Hepatocyte (in vitro differentiated cells): ENCODE data around the gene SNAPIN. TPM values are rescaled to one million over a fixed set of nuclear protein-coding genes. Genes with fewer than 3 reads are reported as not detected.
A peak's percentile ranks its signal among the peaks of the same experiment; 100 is the strongest.

ENCODE experiments used
- DNase-seq: peaks from one replicate; pipeline ENCODE4 v3.0.0-alpha.2; 2016; ENCODE audit warnings: low spot score
- H2AFZ ChIP-seq: fragments of 200-600 bp; sonication (generic); 2 replicates; pipeline ENCODE4 v1.6.0; 2016; ENCODE audit warnings: antibody characterized with exemption, mild to moderate bottlenecking
- H3K27ac ChIP-seq: fragments of 200-600 bp; sonication (generic); 2 replicates; pipeline ENCODE4 v1.5.1; 2016; ENCODE audit warnings: mild to moderate bottlenecking
- H3K27me3 ChIP-seq: fragments of 200-600 bp; sonication (generic); 2 replicates; pipeline ENCODE4 v1.6.1; 2016
- H3K36me3 ChIP-seq: fragments of 200-600 bp; sonication (generic); replicated peaks from 2 replicates; pipeline ENCODE4 v1.5.1; 2016; ENCODE audit warnings: low read depth; ENCODE audit not compliant: insufficient read depth
- H3K4me1 ChIP-seq: fragments of 200-600 bp; sonication (generic); 2 replicates; pipeline ENCODE4 v1.5.1; 2016; ENCODE audit warnings: mild to moderate bottlenecking, moderate library complexity; ENCODE audit not compliant: insufficient read depth
- H3K4me2 ChIP-seq: fragments of 200-600 bp; sonication (generic); 2 replicates; pipeline ENCODE4 v1.6.0; 2016
- H3K4me3 ChIP-seq: fragments of 200-600 bp; sonication (generic); 2 replicates; pipeline ENCODE4 v1.5.1; 2016; ENCODE audit warnings: mild to moderate bottlenecking
- H3K79me2 ChIP-seq: fragments of 200-600 bp; sonication (generic); 2 replicates; pipeline ENCODE4 v1.6.0; 2017; ENCODE audit warnings: mild to moderate bottlenecking
- H3K9me2 ChIP-seq: fragments of 200-600 bp; sonication (generic); replicated peaks from 2 replicates; pipeline ENCODE4 v1.6.0; 2017; ENCODE audit warnings: mild to moderate bottlenecking; ENCODE audit not compliant: insufficient read depth
- H3K9me3 ChIP-seq: fragments of 200-600 bp; sonication (generic); 2 replicates; pipeline ENCODE4 v1.5.1; 2016; ENCODE audit warnings: low read depth, mild to moderate bottlenecking
- H4K20me1 ChIP-seq: fragments of 200-600 bp; sonication (generic); 2 replicates; pipeline ENCODE4 v1.6.0; 2016; ENCODE audit warnings: mild to moderate bottlenecking; ENCODE audit not compliant: insufficient read depth, poor library complexity, severe bottlenecking
- EZH2 ChIP-seq: fragments of 200-600 bp; sonication (generic); IDR thresholded peaks from 2 replicates; pipeline ENCODE4 v1.6.1; 2016; ENCODE audit warnings: antibody characterized with exemption, mild to moderate bottlenecking, borderline replicate concordance
- EZH2phosphoT487 ChIP-seq: fragments of 200-600 bp; sonication (generic); IDR thresholded peaks from one replicate; pipeline ENCODE4 v1.6.1; 2018; ENCODE audit warnings: antibody characterized with exemption, mild to moderate bottlenecking, low read depth, moderate library complexity; ENCODE audit not compliant: unreplicated experiment, severe bottlenecking
- WGBS: methylation state at CpG from one replicate; pipeline ENCODE4 v1.1.6; 2016; ENCODE audit warnings: low lambda C conversion rate; ENCODE audit errors: missing lambda C conversion rate; 5-methylcytosine and 5-hydroxymethylcytosine counted together
- polyA plus RNA-seq: library from polyadenylated mRNA; unstranded; fragments of >200 nt; fragmentation: Nextera tagmentation; extraction: Ambion mirVana; gene quantifications from 2 replicates; pipeline ENCODE4 v1.2.1, GENCODE V29; 2016
- total RNA-seq: library from RNA; depleted of rRNA; stranded (reverse); fragments of >200 nt; gene quantifications from 2 replicates; pipeline ENCODE4 v1.2.3, GENCODE V29; 2014
- TF ChIP-seq, protein P1 (sequence below): fragments of 200-600 bp; sonication (generic); IDR thresholded peaks from 2 replicates; pipeline ENCODE4 v1.5.1; 2016; ENCODE audit warnings: antibody characterized with exemption, mild to moderate bottlenecking; ENCODE audit not compliant: poor library complexity

The SNAPIN gene
- total and polyA plus RNA-seq, 2 experiments from 2014 or later = 41.4 to 63.2 TPM

DNA sequence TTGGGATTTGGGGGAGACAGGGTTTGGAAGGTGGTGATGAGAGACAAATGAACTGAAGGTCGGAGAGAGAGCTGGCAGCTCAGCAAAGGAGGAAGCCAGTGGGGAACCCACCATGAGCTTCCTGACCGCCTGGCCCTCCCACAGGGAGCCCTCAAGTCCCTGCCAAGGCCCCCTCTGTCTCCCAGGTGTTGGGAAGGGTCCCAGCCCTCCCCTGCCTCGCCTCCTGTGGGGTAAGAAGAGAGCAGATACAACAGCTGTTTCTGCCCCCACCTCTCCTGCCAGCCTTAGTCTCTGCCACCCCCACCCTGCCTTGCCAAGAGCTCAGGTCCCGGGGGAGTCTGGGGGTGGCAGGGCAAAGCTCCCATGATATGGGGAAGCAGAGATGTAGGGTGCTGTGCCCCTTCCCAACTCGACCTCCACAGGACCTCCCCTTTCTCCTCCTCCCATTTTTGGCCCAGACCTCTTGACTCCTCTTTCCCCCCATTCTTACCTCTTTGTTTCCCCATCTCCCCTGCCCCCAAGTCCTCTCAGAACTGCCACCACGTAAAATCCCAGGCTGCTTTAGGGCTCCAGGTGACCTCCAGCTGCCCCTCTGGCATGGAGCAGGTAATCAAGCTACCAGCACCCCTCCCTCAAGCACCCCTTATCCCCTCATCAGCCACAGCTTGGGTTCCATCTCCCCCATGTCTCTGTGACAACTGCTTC lies 29.7 kb upstream of the SNAPIN start:
- no peaks in the 10 kb centered on the region for H3K9me2 ChIP-seq
- WGBS = 91% methylated on average over 6 of the region's 6 CpGs

GRCh38 chr1:153629343-153629665 lies 29.2 kb upstream of the SNAPIN start:
- H3K27ac ChIP-seq = no peak overlapping the region
- 79% methylated on average over 5 of the region's 5 CpGs for WGBS
- H3K27me3 ChIP-seq = no peaks in the 10 kb centered on the region

More for the DNA sequence above, 29.7 kb upstream of the SNAPIN start:
- peaks cover 39% of the 10 kb centered on the region for H3K4me1 ChIP-seq
- no peak overlapping the region for H3K4me3 ChIP-seq
- DNase-seq = no peak
- H3K4me2 ChIP-seq = no peak overlapping the region
- H3K79me2 ChIP-seq = peaks cover 15% of the 10 kb centered on the region
- no peaks in the 10 kb centered on the region for H3K9me3 ChIP-seq
- H3K36me3 ChIP-seq = no peaks in the 10 kb centered on the region
- TF ChIP-seq EZH2 = no peak
- TF ChIP-seq, protein P1, sequence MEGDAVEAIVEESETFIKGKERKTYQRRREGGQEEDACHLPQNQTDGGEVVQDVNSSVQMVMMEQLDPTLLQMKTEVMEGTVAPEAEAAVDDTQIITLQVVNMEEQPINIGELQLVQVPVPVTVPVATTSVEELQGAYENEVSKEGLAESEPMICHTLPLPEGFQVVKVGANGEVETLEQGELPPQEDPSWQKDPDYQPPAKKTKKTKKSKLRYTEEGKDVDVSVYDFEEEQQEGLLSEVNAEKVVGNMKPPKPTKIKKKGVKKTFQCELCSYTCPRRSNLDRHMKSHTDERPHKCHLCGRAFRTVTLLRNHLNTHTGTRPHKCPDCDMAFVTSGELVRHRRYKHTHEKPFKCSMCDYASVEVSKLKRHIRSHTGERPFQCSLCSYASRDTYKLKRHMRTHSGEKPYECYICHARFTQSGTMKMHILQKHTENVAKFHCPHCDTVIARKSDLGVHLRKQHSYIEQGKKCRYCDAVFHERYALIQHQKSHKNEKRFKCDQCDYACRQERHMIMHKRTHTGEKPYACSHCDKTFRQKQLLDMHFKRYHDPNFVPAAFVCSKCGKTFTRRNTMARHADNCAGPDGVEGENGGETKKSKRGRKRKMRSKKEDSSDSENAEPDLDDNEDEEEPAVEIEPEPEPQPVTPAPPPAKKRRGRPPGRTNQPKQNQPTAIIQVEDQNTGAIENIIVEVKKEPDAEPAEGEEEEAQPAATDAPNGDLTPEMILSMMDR = no peak
- no peak for TF ChIP-seq EZH2phosphoT487
- H2AFZ ChIP-seq = no peak overlapping the region
- H3K27me3 ChIP-seq = no peaks in the 10 kb centered on the region
- H3K27ac ChIP-seq = no peak overlapping the region
- no peaks in the 10 kb centered on the region for H4K20me1 ChIP-seq

DNA sequence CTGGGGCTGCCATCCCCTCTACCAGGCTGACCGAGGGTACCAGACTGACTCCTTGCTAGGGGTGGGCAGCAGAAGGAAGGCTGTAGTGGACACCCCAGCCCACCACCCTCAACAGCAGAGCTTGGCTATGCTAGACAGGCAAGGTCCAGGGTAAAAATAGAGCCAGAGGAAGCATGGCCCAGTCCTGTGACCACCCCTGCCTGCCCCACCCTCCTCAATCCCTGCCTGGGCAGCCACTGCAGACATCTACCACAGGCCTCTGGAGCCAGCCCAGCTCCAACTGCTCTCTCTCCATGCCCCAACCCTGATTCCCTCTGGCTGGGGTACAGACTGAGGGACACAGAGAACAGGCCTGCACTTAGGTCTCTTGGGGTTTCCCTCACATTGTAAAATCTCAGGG lies 28.5 kb upstream of the SNAPIN start:
- Histone ChIP-seq H3K4me2 (no peak overlapping the region), H4K20me1 (peaks cover 6% of the 10 kb centered on the region), H3K27ac (peak overlapping the region; percentile 40), H3K4me3 (no peak overlapping the region), H3K27me3 (no peaks in the 10 kb centered on the region), H2AFZ (no peak overlapping the region), H3K79me2 (peaks cover 18% of the 10 kb centered on the region), H3K4me1 (peaks cover 39% of the 10 kb centered on the region), H3K36me3 (no peaks in the 10 kb centered on the region), H3K9me2 (no peaks in the 10 kb centered on the region), H3K9me3 (no peaks in the 10 kb centered on the region)
- WGBS = 90% methylated on average over 1 of the region's 1 CpG
- DNase-seq = no peak
- TF ChIP-seq EZH2phosphoT487 (no peak), EZH2 (no peak)
- TF ChIP-seq, protein P1 = no peak

More at GRCh38 chr1:153629343-153629665, 29.2 kb upstream of the SNAPIN start:
- Histone ChIP-seq H3K4me1 (peaks cover 39% of the 10 kb centered on the region), H3K36me3 (no peaks in the 10 kb centered on the region), H3K4me2 (no peak overlapping the region), H3K79me2 (peaks cover 13% of the 10 kb centered on the region), H2AFZ (no peak overlapping the region), H4K20me1 (no peaks in the 10 kb centered on the region), H3K9me2 (no peaks in the 10 kb centered on the region), H3K4me3 (no peak overlapping the region), H3K9me3 (no peaks in the 10 kb centered on the region)
- no peak for DNase-seq
- no peak for TF ChIP-seq EZH2phosphoT487
- TF ChIP-seq, protein P1 = no peak
- TF ChIP-seq EZH2 = no peak
